ENCODE results near the gene NDST1. TPM values are rescaled to one million over a fixed set of nuclear protein-coding genes. Genes with fewer than 3 reads are reported as not detected.
A peak's percentile ranks its signal among the peaks of the same experiment; 100 is the strongest.

The NDST1 gene
- total RNA-seq, 1 experiment from 2014 or later: 69.9 TPM

DNA sequence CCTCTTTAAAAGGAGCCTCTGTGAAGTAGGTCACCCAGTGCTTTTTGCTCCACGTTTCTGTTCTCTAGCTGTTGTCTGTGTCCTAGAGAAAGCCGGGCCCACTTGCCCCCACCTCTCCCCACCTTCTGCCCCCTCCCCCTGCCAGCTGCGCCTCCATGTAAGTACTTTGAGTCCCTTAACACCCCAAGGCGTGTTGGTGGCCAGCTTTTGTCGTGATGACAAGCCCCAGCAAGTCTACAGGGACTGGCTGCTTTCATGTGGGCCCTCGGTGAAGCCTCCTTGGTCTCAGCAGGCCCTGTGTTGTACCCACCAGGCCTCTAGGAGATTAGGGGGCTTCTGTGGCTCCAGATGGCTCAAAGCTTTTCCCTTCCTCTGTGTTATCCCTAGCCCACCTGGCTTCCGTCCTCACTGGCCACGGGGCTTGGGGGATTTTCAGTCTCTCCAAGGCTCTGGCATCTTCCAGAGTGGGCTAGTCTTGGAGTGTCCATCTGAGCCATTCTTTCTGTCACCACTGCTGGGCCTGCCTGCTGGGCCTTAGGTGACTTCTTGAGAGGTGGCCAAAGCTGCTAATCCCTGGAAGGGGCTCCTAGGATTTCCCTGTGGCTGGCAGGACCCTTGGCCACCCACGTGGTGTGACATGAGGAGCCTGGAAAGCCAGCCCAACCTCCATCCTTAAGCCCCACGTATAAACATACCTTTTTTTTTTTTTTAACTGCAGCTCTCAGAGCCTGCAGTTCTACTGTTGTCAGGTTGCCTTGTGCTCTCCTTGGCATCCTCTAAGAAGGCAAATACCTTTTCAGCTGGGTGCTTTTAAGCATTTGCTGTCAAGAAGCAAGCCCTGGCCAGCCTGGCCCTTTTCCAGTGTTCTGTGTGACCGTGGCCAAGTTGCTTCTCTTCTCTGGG lies 1.1 kb upstream of the NDST1 start:
- ChIA-PET POLR2A (interaction anchor here (0.7 to 1.5 kb wide), 2 partner anchors 20 to 252 kb away, joined by 3 read pairs; partner anchors contain the start of gene DCTN4), CTCF (interaction anchor here (0.5 to 1.6 kb wide), 2 partner anchors 9 to 27 kb away, joined by 4 to 5 read pairs; no protein-coding TSS in a partner anchor)
- no peaks in the 10 kb centered on the region for H3K9me3 Mint-ChIP-seq
- no peak for ATAC-seq
- H3K4me1 Mint-ChIP-seq: peaks cover 51% of the 10 kb centered on the region
- H3K27me3 Mint-ChIP-seq (ENCODE audit: low read depth): no peaks in the 10 kb centered on the region
- no peak for DNase-seq (ENCODE audit: low spot score)
- H3K4me3 Mint-ChIP-seq: no peak overlapping the region
- H3K27ac Mint-ChIP-seq: peak overlapping the region; percentile 74
- TF ChIP-seq, protein P1, sequence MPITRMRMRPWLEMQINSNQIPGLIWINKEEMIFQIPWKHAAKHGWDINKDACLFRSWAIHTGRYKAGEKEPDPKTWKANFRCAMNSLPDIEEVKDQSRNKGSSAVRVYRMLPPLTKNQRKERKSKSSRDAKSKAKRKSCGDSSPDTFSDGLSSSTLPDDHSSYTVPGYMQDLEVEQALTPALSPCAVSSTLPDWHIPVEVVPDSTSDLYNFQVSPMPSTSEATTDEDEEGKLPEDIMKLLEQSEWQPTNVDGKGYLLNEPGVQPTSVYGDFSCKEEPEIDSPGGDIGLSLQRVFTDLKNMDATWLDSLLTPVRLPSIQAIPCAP (CRISPR knock-in tag; IDR thresholded peaks at IDR 0.05): no peak
- TF ChIP-seq ZNF121 (CRISPR knock-in tag; IDR thresholded peaks at IDR 0.05) (no peak), NFATC4 (CRISPR knock-in tag; IDR thresholded peaks at IDR 0.05) (no peak)
- TF ChIP-seq, protein P2, sequence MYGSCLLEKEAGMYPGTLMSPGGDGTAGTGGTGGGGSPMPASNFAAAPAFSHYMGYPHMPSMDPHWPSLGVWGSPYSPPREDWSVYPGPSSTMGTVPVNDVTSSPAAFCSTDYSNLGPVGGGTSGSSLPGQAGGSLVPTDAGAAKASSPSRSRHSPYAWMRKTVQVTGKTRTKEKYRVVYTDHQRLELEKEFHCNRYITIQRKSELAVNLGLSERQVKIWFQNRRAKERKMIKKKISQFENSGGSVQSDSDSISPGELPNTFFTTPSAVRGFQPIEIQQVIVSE (CRISPR knock-in tag; IDR thresholded peaks at IDR 0.05; ENCODE audit: borderline replicate concordance): no peak
- TF ChIP-seq, protein P3, sequence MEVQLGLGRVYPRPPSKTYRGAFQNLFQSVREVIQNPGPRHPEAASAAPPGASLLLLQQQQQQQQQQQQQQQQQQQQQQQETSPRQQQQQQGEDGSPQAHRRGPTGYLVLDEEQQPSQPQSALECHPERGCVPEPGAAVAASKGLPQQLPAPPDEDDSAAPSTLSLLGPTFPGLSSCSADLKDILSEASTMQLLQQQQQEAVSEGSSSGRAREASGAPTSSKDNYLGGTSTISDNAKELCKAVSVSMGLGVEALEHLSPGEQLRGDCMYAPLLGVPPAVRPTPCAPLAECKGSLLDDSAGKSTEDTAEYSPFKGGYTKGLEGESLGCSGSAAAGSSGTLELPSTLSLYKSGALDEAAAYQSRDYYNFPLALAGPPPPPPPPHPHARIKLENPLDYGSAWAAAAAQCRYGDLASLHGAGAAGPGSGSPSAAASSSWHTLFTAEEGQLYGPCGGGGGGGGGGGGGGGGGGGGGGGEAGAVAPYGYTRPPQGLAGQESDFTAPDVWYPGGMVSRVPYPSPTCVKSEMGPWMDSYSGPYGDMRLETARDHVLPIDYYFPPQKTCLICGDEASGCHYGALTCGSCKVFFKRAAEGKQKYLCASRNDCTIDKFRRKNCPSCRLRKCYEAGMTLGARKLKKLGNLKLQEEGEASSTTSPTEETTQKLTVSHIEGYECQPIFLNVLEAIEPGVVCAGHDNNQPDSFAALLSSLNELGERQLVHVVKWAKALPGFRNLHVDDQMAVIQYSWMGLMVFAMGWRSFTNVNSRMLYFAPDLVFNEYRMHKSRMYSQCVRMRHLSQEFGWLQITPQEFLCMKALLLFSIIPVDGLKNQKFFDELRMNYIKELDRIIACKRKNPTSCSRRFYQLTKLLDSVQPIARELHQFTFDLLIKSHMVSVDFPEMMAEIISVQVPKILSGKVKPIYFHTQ (CRISPR knock-in tag; IDR thresholded peaks at IDR 0.05): no peak
- TF ChIP-seq, protein P4, sequence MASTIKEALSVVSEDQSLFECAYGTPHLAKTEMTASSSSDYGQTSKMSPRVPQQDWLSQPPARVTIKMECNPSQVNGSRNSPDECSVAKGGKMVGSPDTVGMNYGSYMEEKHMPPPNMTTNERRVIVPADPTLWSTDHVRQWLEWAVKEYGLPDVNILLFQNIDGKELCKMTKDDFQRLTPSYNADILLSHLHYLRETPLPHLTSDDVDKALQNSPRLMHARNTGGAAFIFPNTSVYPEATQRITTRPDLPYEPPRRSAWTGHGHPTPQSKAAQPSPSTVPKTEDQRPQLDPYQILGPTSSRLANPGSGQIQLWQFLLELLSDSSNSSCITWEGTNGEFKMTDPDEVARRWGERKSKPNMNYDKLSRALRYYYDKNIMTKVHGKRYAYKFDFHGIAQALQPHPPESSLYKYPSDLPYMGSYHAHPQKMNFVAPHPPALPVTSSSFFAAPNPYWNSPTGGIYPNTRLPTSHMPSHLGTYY (CRISPR knock-in tag; IDR thresholded peaks at IDR 0.05): no peak
- TF ChIP-seq, protein P5, sequence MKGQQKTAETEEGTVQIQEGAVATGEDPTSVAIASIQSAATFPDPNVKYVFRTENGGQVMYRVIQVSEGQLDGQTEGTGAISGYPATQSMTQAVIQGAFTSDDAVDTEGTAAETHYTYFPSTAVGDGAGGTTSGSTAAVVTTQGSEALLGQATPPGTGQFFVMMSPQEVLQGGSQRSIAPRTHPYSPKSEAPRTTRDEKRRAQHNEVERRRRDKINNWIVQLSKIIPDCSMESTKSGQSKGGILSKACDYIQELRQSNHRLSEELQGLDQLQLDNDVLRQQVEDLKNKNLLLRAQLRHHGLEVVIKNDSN (CRISPR knock-in tag; IDR thresholded peaks at IDR 0.05): no peak
- H3K36me3 Mint-ChIP-seq: no peaks in the 10 kb centered on the region

DNA sequence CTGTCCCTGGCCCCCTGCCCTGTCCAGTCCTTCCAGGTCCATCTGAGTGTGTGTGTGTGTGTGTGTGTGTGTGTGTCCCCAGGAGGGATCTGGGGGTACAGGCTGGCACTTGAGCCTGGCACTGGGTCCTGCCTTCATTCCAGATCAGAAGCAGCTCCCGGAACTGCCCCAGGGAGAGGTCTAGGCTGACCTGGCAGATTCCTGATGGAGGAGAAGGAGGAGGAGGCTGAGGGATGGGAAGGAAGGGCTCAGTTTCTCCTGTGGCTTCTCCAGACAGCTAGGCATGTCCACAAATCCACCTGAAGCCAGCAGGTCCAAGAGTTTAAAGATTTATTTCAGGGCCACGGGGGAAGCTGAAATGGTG lies 328 bp downstream of the NDST1 start:
- Mint-ChIP-seq H3K27me3 (ENCODE audit: low read depth) (no peaks in the 10 kb centered on the region), H3K4me1 (peaks cover 52% of the 10 kb centered on the region)
- POLR2A ChIA-PET: no interaction called here
- TF ChIP-seq TP53 (CRISPR knock-in tag; IDR thresholded peaks at IDR 0.05) (no peak), NFATC4 (CRISPR knock-in tag; IDR thresholded peaks at IDR 0.05) (no peak), PRRX2 (CRISPR knock-in tag; IDR thresholded peaks at IDR 0.05) (no peak), ESRRA (CRISPR knock-in tag; IDR thresholded peaks at IDR 0.05; ENCODE audit: borderline replicate concordance) (no peak), NR3C1 (CRISPR knock-in tag; conservative IDR thresholded peaks at IDR 0.05; ENCODE audit: low read depth) (no peak), CREM (CRISPR knock-in tag; IDR thresholded peaks at IDR 0.05) (no peak), ZNF416 (CRISPR knock-in tag; IDR thresholded peaks at IDR 0.05) (no peak), CREB1 (CRISPR knock-in tag; IDR thresholded peaks at IDR 0.05) (no peak)
- TF ChIP-seq, protein P6, sequence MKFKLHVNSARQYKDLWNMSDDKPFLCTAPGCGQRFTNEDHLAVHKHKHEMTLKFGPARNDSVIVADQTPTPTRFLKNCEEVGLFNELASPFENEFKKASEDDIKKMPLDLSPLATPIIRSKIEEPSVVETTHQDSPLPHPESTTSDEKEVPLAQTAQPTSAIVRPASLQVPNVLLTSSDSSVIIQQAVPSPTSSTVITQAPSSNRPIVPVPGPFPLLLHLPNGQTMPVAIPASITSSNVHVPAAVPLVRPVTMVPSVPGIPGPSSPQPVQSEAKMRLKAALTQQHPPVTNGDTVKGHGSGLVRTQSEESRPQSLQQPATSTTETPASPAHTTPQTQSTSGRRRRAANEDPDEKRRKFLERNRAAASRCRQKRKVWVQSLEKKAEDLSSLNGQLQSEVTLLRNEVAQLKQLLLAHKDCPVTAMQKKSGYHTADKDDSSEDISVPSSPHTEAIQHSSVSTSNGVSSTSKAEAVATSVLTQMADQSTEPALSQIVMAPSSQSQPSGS (CRISPR knock-in tag; IDR thresholded peaks at IDR 0.05; ENCODE audit: borderline replicate concordance, low read depth): no peak
- TF ChIP-seq, protein P7, sequence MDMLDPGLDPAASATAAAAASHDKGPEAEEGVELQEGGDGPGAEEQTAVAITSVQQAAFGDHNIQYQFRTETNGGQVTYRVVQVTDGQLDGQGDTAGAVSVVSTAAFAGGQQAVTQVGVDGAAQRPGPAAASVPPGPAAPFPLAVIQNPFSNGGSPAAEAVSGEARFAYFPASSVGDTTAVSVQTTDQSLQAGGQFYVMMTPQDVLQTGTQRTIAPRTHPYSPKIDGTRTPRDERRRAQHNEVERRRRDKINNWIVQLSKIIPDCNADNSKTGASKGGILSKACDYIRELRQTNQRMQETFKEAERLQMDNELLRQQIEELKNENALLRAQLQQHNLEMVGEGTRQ (CRISPR knock-in tag; IDR thresholded peaks at IDR 0.05): no peak
- TF ChIP-seq, protein P8, sequence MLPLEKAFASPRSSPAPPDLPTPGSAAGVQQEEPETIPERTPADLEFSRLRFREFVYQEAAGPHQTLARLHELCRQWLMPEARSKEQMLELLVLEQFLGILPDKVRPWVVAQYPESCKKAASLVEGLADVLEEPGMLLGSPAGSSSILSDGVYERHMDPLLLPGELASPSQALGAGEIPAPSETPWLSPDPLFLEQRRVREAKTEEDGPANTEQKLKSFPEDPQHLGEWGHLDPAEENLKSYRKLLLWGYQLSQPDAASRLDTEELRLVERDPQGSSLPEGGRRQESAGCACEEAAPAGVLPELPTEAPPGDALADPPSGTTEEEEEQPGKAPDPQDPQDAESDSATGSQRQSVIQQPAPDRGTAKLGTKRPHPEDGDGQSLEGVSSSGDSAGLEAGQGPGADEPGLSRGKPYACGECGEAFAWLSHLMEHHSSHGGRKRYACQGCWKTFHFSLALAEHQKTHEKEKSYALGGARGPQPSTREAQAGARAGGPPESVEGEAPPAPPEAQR (CRISPR knock-in tag; IDR thresholded peaks at IDR 0.05): no peak
- TF ChIP-seq, protein P9, sequence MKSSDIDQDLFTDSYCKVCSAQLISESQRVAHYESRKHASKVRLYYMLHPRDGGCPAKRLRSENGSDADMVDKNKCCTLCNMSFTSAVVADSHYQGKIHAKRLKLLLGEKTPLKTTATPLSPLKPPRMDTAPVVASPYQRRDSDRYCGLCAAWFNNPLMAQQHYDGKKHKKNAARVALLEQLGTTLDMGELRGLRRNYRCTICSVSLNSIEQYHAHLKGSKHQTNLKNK (CRISPR knock-in tag; IDR thresholded peaks at IDR 0.05): no peak
- TF ChIP-seq, protein P4 (CRISPR knock-in tag; IDR thresholded peaks at IDR 0.05): no peak

More for the DNA sequence above, 328 bp downstream of the NDST1 start:
- no peak for DNase-seq (ENCODE audit: low spot score)
- Mint-ChIP-seq H3K4me3 (no peak overlapping the region), H3K36me3 (no peaks in the 10 kb centered on the region), H3K9me3 (no peaks in the 10 kb centered on the region), H3K27ac (peak overlapping the region; percentile 74)
- CTCF ChIA-PET: interaction anchor here (0.7 kb wide), 1 partner anchor 18 kb away, joined by 3 read pairs; no protein-coding TSS in a partner anchor
- ATAC-seq: no peak
